SK-N-SH (cell line): Measurements from ENCODE around the gene TAF13. TPM values are rescaled to one million over a fixed set of nuclear protein-coding genes. Genes with fewer than 3 reads are reported as not detected.
A peak's percentile ranks its signal among the peaks of the same experiment; 100 is the strongest.

Experiments
- CTCF ChIA-PET: fragments of 300-600, 350-600 bp; formaldehyde crosslinking; extraction: SDS; loops from one replicate; lab custom pipeline; 2021; lab: Yijun Ruan, JAX
- POLR2A ChIA-PET: fragments of 350-600 bp; sonication (Branson Sonifier 250); formaldehyde crosslinking; extraction: SDS; loops from one replicate; lab custom pipeline; 2020; ENCODE audit warnings: antibody characterized with exemption, inconsistent platforms; lab: Yijun Ruan, JAX
- DNase-seq: peaks from one replicate; pipeline ENCODE4 v3.0.0; 2012
- H2AFZ ChIP-seq: fragments of 200-600 bp; sonication (generic); 2 replicates; pipeline ENCODE4 v1.8.1; 2016; ENCODE audit warnings: antibody characterized with exemption, mild to moderate bottlenecking, low read depth
- H3F3A ChIP-seq: fragments of 200-600 bp; sonication (generic); replicated peaks from 2 replicates; pipeline ENCODE3; 2016; ENCODE audit warnings: antibody characterized with exemption, mild to moderate bottlenecking; ENCODE audit not compliant: insufficient read depth
- H3K27ac ChIP-seq, 2 experiments: fragments of 200-500 bp in 1 of 2; fragments of 200-600 bp in 1 of 2; sonication (Bioruptor generic) in 1 of 2; sonication (generic), shearing (Covaris generic) in 1 of 2; 2 replicates each; pipeline versions ENCODE4 v1.5.1 to v1.6.1; 2014 to 2016; ENCODE audit warnings: low read depth in 2 of 2, inconsistent platforms in 1 of 2, low read length in 1 of 2, mild to moderate bottlenecking in 1 of 2, mixed read lengths in 1 of 2
- H3K27me3 ChIP-seq: fragments of 200-600 bp; sonication (generic), shearing (Covaris generic); 2 replicates; pipeline ENCODE4 v1.6.1; 2016; ENCODE audit warnings: mixed run types; ENCODE audit not compliant: insufficient read depth
- H3K36me3 ChIP-seq, 2 experiments: fragments of 200-500 bp in 1 of 2; fragments of 200-600 bp in 1 of 2; sonication (Bioruptor generic) in 1 of 2; sonication (generic) in 1 of 2; replicated peaks in 1 of 2; 2 replicates each; pipeline versions ENCODE3 to v1.5.1; 2014 to 2016; ENCODE audit warnings: low read length in 1 of 2, mild to moderate bottlenecking in 1 of 2; ENCODE audit not compliant: insufficient read depth in 2 of 2, control insufficient read depth in 1 of 2
- H3K4me1 ChIP-seq, 2 experiments: fragments of 200-500 bp in 1 of 2; fragments of 200-600 bp in 1 of 2; sonication (Bioruptor generic) in 1 of 2; sonication (generic), shearing (Covaris generic) in 1 of 2; 2 replicates each; pipeline versions ENCODE4 v1.5.1 to v1.6.1; 2014 to 2016; ENCODE audit warnings: low read depth in 1 of 2, low read length in 1 of 2, mixed run types in 1 of 2; ENCODE audit not compliant: insufficient read depth in 2 of 2, control insufficient read depth in 1 of 2
- H3K4me2 ChIP-seq: fragments of 200-600 bp; sonication (generic), shearing (Covaris generic); 2 replicates; pipeline ENCODE4 v1.6.1; 2017; ENCODE audit warnings: mixed run types
- H3K4me3 ChIP-seq, 2 experiments: fragments of 200-500 bp in 1 of 2; fragments of 200-600 bp in 1 of 2; sonication (Bioruptor generic) in 1 of 2; sonication (generic), shearing (Covaris generic) in 1 of 2; 2 replicates each; pipeline versions ENCODE4 v1.5.1 to v1.8.1; 2014 to 2016; ENCODE audit warnings: low read depth in 2 of 2, inconsistent platforms in 1 of 2, low read length in 1 of 2, mild to moderate bottlenecking in 1 of 2, mixed read lengths in 1 of 2, moderate library complexity in 1 of 2
- H3K79me2 ChIP-seq: fragments of 200-600 bp; sonication (generic); 2 replicates; pipeline ENCODE4 v1.8.1; 2017; ENCODE audit warnings: mild to moderate bottlenecking; ENCODE audit not compliant: insufficient read depth
- H3K9ac ChIP-seq: fragments of 200-600 bp; sonication (generic); 2 replicates; pipeline ENCODE4 v1.6.1; 2017; ENCODE audit warnings: mixed run types
- H3K9me2 ChIP-seq: fragments of 200-600 bp; sonication (generic); 2 replicates; pipeline ENCODE4 v1.6.1; 2017; ENCODE audit warnings: mixed run types
- H3K9me3 ChIP-seq: fragments of 200-600 bp; sonication (generic); 2 replicates; pipeline ENCODE4 v1.6.1; 2017; ENCODE audit warnings: mixed run types, mild to moderate bottlenecking, moderate library complexity
- H4K20me1 ChIP-seq: fragments of 200-600 bp; sonication (generic); 2 replicates; pipeline ENCODE4 v1.6.1; 2017; ENCODE audit warnings: mild to moderate bottlenecking, mixed run types; ENCODE audit not compliant: insufficient read depth
- CHD2 ChIP-seq: fragments of 150-350 bp; IDR thresholded peaks from 2 replicates; pipeline ENCODE4 v1.6.1; 2018; ENCODE audit warnings: low read length; ENCODE audit not compliant: partially characterized antibody
- MXI1 ChIP-seq: IDR thresholded peaks from 2 replicates; pipeline ENCODE4 v1.6.1; 2012; ENCODE audit warnings: mild to moderate bottlenecking, low read depth, low read length, improper control_type of control experiment
- NRF1 ChIP-seq: IDR thresholded peaks from 2 replicates; pipeline ENCODE4 v1.6.1; 2012; ENCODE audit warnings: low read depth, mild to moderate bottlenecking, low read length
- RAD21 ChIP-seq: IDR thresholded peaks from 2 replicates; pipeline ENCODE4 v1.6.1; 2012; ENCODE audit warnings: mild to moderate bottlenecking, low read length
- RCOR1 ChIP-seq: fragments of 150-350 bp; IDR thresholded peaks from 2 replicates; pipeline ENCODE4 v1.6.1; 2017; ENCODE audit warnings: antibody characterized with exemption, low read length
- RFX5 ChIP-seq: IDR thresholded peaks from 2 replicates; pipeline ENCODE4 v1.6.1; 2012; ENCODE audit warnings: mild to moderate bottlenecking, improper control_type of control experiment, low read length
- SIN3A ChIP-seq: IDR thresholded peaks from 2 replicates; pipeline ENCODE4 v1.6.1; 2012; ENCODE audit warnings: low read depth, mild to moderate bottlenecking, low read length, moderate library complexity, borderline replicate concordance
- SMC3 ChIP-seq: IDR thresholded peaks from 2 replicates; pipeline ENCODE4 v1.6.1; 2012; ENCODE audit warnings: low read depth, low read length, improper control_type of control experiment
- TAF1 ChIP-seq: IDR thresholded peaks from 2 replicates; pipeline ENCODE4 v1.6.1; 2012; ENCODE audit warnings: low read depth, mild to moderate bottlenecking, low read length, moderate library complexity, borderline replicate concordance
- TCF12 ChIP-seq: IDR thresholded peaks from 2 replicates; pipeline ENCODE4 v1.4.0; 2012
- WGBS: methylation state at CpG from one replicate; pipeline ENCODE4 v1.1.6; 2017; ENCODE audit warnings: low lambda C conversion rate; 5-methylcytosine and 5-hydroxymethylcytosine counted together
- polyA plus RNA-seq, 3 experiments: library from polyadenylated mRNA; depleted of rRNA; stranded (reverse); fragments of >200 nt; gene quantifications; 2 replicates each; pipeline ENCODE4 v1.2.3, GENCODE V29; 2012
- TF ChIP-seq, protein P1 (sequence below): IDR thresholded peaks from 2 replicates; pipeline ENCODE4 v1.4.0; 2012; ENCODE audit warnings: low read depth, borderline replicate concordance
- TF ChIP-seq, protein P2 (sequence below): fragments of 200-600 bp; sonication (generic); IDR thresholded peaks from 2 replicates; pipeline ENCODE4 v1.6.1; 2017; ENCODE audit warnings: antibody characterized with exemption, mild to moderate bottlenecking, moderate library complexity

TAF13 gene
- polyA plus RNA-seq, 1 of the 3 experiments (the other 2 are of a cell fraction) = 16.0 TPM

DNA sequence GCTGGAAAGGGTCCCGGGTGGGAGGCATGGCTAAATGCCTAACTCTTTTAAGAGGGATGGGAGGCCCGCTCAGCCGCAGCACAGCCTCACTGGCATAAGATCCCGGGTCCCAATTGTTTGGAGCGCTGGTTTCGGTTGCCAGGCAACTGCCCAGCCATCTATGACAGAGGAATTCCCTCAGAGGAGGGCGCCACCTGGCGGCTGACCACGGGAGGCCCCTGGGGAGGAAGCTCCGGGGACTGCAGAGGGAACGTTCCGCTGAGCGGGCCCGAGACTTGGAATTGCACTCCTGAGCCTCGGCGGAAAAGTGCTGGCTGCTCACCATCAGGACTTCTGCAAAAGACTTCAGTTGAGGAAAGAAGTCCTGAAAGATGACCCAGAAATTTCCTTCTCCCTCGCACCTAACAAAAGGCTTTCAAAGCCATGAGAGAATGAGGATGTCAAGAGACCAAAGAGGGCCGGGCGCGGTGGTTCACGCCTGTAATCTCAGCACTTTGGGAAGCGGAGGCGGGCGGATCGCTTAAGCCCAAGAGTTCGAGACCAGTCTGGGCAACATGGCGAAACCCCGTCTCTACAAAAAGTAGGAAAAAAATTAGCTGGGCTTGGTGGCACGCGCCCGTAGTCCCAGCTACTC is 37.0 kb upstream of the TAF13 start (continued):
- TF ChIP-seq, protein P1, sequence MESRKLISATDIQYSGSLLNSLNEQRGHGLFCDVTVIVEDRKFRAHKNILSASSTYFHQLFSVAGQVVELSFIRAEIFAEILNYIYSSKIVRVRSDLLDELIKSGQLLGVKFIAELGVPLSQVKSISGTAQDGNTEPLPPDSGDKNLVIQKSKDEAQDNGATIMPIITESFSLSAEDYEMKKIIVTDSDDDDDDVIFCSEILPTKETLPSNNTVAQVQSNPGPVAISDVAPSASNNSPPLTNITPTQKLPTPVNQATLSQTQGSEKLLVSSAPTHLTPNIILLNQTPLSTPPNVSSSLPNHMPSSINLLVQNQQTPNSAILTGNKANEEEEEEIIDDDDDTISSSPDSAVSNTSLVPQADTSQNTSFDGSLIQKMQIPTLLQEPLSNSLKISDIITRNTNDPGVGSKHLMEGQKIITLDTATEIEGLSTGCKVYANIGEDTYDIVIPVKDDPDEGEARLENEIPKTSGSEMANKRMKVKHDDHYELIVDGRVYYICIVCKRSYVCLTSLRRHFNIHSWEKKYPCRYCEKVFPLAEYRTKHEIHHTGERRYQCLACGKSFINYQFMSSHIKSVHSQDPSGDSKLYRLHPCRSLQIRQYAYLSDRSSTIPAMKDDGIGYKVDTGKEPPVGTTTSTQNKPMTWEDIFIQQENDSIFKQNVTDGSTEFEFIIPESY = no peak
- peak; percentile 67 for TF ChIP-seq SMC3
- 0 out of 2 replicates have a peak, but pooled peaks have one; percentile 7 for TF ChIP-seq NRF1
- TF ChIP-seq SIN3A = peak; percentile 86
- no peak for TF ChIP-seq TCF12
- TF ChIP-seq RFX5 = no peak
- peak; percentile 29 for TF ChIP-seq CHD2
- TF ChIP-seq MXI1 = peak; percentile 72; the same call in 1 of the 2 replicates
- no peak for TF ChIP-seq TAF1
- peak; percentile 55; the same call in 1 of the 2 replicates for TF ChIP-seq RCOR1

DNA sequence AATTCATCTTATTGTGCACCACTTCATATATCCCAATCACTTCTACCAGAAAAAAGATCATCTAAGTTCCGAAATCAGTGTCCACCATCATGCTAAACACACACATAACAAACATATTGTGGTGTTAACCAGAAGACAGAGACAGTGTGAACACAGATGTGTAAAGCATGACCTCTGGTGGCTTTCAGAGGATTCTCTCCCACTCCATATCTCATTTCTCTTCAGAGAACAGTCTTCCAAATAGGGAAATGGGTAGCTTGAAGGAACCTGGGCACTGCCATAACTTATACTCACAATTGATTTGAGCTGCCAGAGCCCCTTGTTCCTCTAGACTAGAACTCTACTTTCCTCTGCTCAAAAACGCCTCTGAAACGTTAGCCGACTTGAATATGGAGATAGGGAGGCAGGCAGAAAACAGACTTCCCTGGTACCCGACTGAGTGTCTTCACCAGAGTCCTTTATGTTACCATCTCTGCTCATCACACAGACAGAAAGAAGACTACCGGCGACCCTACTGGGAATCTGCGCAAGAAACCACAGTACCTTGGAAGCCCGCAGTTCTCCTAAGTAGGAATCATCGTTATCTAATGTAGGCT is 36.4 kb upstream of the TAF13 start:
- Histone ChIP-seq H3F3A (no peaks in the 10 kb centered on the region), H3K9ac (peak overlapping the region; percentile 44; the same call in 1 of the 2 replicates), H3K79me2 (no peaks in the 10 kb centered on the region), H3K9me3 (no peaks in the 10 kb centered on the region), H4K20me1 (no peaks in the 10 kb centered on the region), H3K4me1 (peaks cover 4 to 13% of the 10 kb centered on the region in 2 experiments; a peak in 1 of 4 replicates), H3K9me2 (no peaks in the 10 kb centered on the region), H3K4me3 (peak overlapping the region; percentile 37 to 57), H3K27me3 (peaks cover 16% of the 10 kb centered on the region), H2AFZ (peak overlapping the region; percentile 61; the same call in 1 of the 2 replicates), H3K4me2 (peak overlapping the region; percentile 86), H3K36me3 (no peaks in the 10 kb centered on the region), H3K27ac (no peak overlapping the region; a peak in 1 of 4 replicates)
- DNase-seq = peak; percentile 39
- WGBS = 13% methylated on average over 10 of the region's 10 CpGs
- TF ChIP-seq TCF12 (no peak), SMC3 (peak; percentile 41), RAD21 (peak; percentile 72)
- TF ChIP-seq, protein P2, sequence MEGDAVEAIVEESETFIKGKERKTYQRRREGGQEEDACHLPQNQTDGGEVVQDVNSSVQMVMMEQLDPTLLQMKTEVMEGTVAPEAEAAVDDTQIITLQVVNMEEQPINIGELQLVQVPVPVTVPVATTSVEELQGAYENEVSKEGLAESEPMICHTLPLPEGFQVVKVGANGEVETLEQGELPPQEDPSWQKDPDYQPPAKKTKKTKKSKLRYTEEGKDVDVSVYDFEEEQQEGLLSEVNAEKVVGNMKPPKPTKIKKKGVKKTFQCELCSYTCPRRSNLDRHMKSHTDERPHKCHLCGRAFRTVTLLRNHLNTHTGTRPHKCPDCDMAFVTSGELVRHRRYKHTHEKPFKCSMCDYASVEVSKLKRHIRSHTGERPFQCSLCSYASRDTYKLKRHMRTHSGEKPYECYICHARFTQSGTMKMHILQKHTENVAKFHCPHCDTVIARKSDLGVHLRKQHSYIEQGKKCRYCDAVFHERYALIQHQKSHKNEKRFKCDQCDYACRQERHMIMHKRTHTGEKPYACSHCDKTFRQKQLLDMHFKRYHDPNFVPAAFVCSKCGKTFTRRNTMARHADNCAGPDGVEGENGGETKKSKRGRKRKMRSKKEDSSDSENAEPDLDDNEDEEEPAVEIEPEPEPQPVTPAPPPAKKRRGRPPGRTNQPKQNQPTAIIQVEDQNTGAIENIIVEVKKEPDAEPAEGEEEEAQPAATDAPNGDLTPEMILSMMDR = peak; percentile 43
- CTCF ChIA-PET = interaction anchor here (0.7 to 4.4 kb wide), 58 partner anchors 9 to 600 kb away, joined by 3 to 75 read pairs (median 5); partner anchors contain the start of genes CLCC1, PRPF38B, TAF13 and TMEM167B
- POLR2A ChIA-PET = interaction anchor here (0.9 to 1.1 kb wide), 2 partner anchors 12 to 70 kb away, joined by 3 to 19 read pairs; partner anchors contain the start of gene WDR47
